Left ventricle myocardium superior (tissue), 1 donor: Measurements from ENCODE around the gene TSSK3. TPM values are rescaled to one million over a fixed set of nuclear protein-coding genes. Genes with fewer than 3 reads are reported as not detected.
A peak's percentile ranks its signal among the peaks of the same experiment; 100 is the strongest.
"Not testable (repeated sequence)": the region's sequence is repeated elsewhere in the genome, so short reads cannot be mapped to it uniquely, and the experiment has no call there.

Experiments used
- ATAC-seq: fragments of 200-7000 bp; cut with Tn5 transposase; one replicate; pipeline ENCODE4 v1.9.1; 2020; ENCODE audit warnings: mild to moderate bottlenecking, moderate library complexity
- DNase-seq: peaks from one replicate; pipeline ENCODE4 v3.0.0-alpha.2; 2020
- intact Hi-C: fragments of 100-400 bp; cut with micrococcal nuclease; formaldehyde crosslinking; loops from one replicate; pipeline ENCODE4 v1.11.0; 2022
- total RNA-seq: library from RNA; stranded (reverse); fragmentation: NEBNext Ultra II Directional; extraction: Animal tissue kit (Norgen Biotek cat#: 25700); gene quantifications from one replicate; pipeline ENCODE4 v1.2.1, GENCODE V29; 2021
- donor health status: DM: no; HTN: yes; CAD: no; lungs with severe emphysema.

Gene TSSK3
- total RNA-seq, 1 donor from 2014 or later, result 2.0 TPM

GRCh38 chr1:32393832-32394140 lies 31.4 kb downstream of the TSSK3 start:
- ATAC-seq (peak; percentile 25), DNase-seq (no peak)
- intact Hi-C loops, result no loop called here

- intact Hi-C loops, result no loop called here
- DNase-seq, result peak; percentile 97
- ATAC-seq, result peak; percentile 98
Measured at GRCh38 chr1:32394141-32394889, 32.0 kb downstream of the TSSK3 start, which contains the start of gene BSDC1. TSS of gene BSDC1 (minus strand) at chr1:32394441. CDS start at chr1:32394414, 27 bp downstream.

DNA sequence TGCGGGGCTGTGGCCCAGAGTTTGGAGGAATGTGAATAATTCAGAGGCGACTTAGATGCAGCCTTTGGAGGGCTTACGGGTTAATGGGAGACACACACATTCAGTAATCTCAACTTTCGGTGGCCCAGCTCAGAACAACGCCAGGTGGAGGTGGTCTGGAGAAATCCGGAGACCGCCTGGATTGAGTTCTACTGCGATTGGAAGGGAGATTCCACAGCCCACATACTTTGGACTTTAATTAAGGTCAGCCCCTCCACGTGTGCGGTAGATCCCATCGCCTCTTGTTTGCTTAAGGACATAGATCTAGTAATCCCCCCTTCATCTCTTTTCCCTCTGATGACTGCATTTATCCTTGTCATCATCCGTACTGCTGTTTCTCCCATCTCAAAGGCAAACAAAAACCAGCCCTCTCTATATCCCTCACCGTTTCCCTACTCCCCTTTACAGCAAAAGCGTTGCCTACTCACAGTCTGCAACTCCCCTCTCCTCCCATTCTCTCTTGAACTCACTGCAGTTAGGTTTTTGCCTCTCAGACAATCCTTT lies 32.6 kb downstream of the TSSK3 start:
- ATAC-seq (peak; percentile 2), DNase-seq (no peak)
- intact Hi-C loops, result no loop called here

DNA sequence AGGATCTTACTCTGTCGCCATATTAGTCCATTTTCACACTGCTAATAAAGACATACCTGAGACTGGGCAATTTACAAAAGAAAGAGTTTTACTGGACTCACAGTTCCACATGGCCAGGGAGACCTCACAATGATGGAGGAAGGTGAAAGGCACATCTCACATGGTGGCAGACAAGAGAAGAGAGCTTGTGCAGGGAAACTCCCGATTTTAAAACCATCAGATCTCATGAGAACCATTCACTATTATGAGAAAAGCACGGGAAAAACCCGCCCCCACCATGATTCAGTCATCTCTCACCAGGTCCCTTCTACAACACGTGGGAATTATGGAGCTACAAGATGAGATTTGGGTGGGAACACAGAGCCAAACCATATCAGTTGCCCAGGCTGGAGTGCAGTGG lies 34.2 kb downstream of the TSSK3 start:
- intact Hi-C loops, ATAC-seq, DNase-seq: not testable (repeated sequence)

DNA sequence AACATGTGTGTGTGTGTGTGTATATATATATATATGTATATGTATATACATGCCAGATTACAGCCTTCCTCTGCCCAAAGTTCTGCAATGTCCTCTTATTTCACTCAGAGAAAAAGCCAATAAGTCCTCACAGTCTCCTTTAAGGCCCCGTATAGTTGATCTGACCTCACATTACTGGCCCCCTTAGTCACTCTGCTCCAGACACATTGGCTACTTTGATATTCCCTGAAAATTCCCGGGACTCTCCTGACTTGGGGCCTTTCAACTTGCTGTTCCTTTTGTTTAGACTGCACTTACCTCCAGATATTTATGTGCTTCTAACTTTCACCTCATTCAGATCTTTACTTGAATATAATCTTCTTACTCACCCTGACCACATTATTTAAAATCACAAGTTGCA lies 36.1 kb downstream of the TSSK3 start:
- DNase-seq (no peak), ATAC-seq (no peak)
- intact Hi-C loops, result no loop called here

DNA sequence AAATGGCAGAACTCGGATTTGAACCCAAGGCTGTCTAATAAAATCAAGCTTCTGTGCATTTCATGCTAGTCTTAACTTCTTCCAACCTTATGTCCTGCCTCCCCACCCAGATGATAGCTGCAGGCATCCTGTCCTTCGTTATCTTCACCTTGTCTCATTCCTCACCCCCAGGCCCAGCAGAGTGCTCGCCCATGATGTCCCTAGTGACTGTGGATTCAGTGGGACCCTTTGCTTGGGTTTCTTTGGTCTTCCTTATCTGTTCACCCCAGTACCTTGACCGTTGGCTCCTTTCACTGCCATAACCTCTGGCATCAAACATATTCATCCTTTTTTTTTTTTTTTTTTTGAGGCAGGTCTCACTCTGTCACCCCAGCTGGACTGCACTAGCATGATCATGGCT lies 37.5 kb downstream of the TSSK3 start:
- ATAC-seq (no peak), DNase-seq (no peak)
- intact Hi-C loops, result no loop called here

GRCh38 chr1:32400876-32401631 lies 38.7 kb downstream of the TSSK3 start:
- intact Hi-C loops, result no loop called here
- ATAC-seq (peak; percentile 98), DNase-seq (peak; percentile 91)

DNA sequence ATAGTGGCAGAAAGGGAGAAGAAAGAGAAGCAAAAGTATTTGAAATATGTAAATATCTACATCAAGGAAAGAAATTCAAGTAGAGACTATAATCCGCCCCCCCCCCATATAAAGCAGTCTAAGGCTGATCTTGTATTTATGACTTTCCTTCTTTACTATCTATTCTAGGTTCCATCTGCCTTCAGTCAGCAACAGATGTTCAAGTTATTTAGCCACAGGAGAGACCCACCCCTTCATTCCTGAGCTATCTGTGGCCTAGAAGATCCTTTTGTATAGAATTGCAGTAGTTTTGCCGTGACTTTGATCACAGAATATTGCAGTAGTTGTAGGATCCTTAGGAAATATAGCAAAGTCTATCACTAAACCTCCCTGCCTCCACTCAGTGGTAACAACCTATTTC lies 42.6 kb downstream of the TSSK3 start:
- DNase-seq (no peak), ATAC-seq (no peak)
- intact Hi-C loops, result no loop called here

DNA sequence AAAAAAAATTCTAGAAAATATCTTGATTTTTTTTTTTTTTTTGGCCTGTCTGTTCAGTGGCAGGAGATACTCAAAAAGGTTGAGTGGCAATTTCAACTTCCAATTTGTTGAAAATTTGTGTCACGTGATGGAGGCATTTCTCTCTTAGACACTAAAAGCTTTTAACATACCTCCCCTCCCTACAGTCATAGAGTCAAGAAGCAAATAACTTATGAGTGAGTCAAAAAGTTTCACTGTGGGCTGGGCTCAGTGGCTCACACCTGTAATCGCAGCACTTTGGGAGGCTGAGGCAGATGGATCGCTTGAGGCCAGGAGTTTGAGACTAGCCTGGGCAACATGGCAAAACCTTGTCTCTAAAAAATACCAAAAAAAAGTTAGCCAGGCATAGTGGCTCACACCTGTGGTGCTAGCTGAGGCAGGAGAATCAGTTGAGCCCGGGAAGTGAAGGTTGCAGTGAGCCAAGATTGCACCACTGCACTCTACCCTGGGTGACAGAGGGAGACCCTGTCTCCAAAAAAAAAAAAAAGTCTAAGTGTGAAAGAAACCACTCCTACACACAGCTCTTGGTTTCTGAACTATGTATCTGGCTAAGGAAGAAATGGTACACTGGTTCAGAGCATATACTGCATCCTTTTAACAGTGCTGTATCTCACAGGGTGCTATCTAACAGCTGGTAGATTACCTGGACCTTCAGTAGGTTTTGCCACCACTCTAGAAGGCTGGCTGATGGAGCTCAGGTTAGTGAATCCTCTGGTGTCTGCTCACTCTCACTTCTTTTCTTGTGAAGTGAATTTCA lies 43.5 kb downstream of the TSSK3 start:
- no peak for DNase-seq
- ATAC-seq, result no peak
- intact Hi-C loops, result no loop called here

DNA sequence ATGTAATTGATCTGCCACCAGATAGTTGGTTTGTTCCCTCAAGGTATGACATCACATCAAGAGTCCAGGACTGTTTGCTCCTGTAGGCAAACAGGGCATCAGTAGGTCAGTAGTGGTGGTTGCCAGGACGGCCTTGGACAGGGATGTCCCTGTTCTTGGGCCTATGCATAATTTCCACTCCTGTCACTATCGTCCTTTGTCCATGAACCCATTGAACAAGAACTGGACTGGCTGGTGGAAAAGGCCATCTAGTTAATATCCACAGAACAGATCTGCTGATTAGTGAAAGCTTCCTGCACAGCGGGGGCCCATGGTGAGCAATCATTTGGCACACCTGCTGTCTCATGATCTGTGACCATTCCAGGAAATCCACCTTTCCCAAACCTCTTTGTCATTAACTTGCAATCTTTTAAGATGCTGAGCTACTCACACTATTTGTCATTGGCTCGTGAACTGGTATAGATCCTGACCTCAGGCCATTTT lies 44.3 kb downstream of the TSSK3 start:
- intact Hi-C loops, result no loop called here
- no peak for DNase-seq
- ATAC-seq, result no peak

- ATAC-seq (no peak), DNase-seq (no peak)
- intact Hi-C loops, result no loop called here
Measured at GRCh38 chr1:32411261-32411660, 48.9 kb downstream of the TSSK3 start.

GRCh38 chr1:32413507-32414185 lies 51.3 kb downstream of the TSSK3 start:
- DNase-seq, result peak; percentile 35
- intact Hi-C loops, result no loop called here

More at GRCh38 chr1:32413507-32414185, 51.3 kb downstream of the TSSK3 start:
- peak; percentile 73 for ATAC-seq

Other genes starting within 250 kb of the TSSK3 start
- 16.5 TPM for gene TXLNA, start 182.9 kb upstream of the TSSK3 start, total RNA-seq
- gene CCDC28B, start 161.9 kb upstream of the TSSK3 start, total RNA-seq, result 33.2 TPM
- gene IQCC, start 156.9 kb upstream of the TSSK3 start, total RNA-seq, result 0.92 TPM
- not detected for gene DCDC2B, start 153.4 kb upstream of the TSSK3 start, total RNA-seq
- 7.4 TPM for gene TMEM234, start 140.2 kb upstream of the TSSK3 start, total RNA-seq
- gene EIF3I, start 140.1 kb upstream of the TSSK3 start, total RNA-seq, result 104 TPM
- 9.1 TPM for gene FAM167B, start 115.3 kb upstream of the TSSK3 start, total RNA-seq
- gene LCK, start 111.3 kb upstream of the TSSK3 start, total RNA-seq, result 0.50 TPM
- gene HDAC1, start 70.5 kb upstream of the TSSK3 start, total RNA-seq, result 46.1 TPM
- 15.3 TPM for gene MARCKSL1, start 26.3 kb upstream of the TSSK3 start, total RNA-seq
- 2.8 TPM for gene FAM229A, start 54 bp upstream of the TSSK3 start, total RNA-seq
- gene BSDC1, start 31.9 kb downstream of the TSSK3 start, total RNA-seq, result 40.5 TPM
- not detected for gene ZBTB8B, start 102.5 kb downstream of the TSSK3 start, total RNA-seq
- 2.5 TPM for gene ZBTB8A, start 176.9 kb downstream of the TSSK3 start, total RNA-seq